G401.6 (cell line): ENCODE measurements around the gene PHEX.
A peak's percentile ranks its signal among the peaks of the same experiment; 100 is the strongest.

Source experiments
- FAIRE-seq: peaks from 2 replicates; lab custom pipeline; 2012; peaks lifted over from hg19 to GRCh38; lab: Jason Lieb, UNC

The PHEX gene

DNA sequence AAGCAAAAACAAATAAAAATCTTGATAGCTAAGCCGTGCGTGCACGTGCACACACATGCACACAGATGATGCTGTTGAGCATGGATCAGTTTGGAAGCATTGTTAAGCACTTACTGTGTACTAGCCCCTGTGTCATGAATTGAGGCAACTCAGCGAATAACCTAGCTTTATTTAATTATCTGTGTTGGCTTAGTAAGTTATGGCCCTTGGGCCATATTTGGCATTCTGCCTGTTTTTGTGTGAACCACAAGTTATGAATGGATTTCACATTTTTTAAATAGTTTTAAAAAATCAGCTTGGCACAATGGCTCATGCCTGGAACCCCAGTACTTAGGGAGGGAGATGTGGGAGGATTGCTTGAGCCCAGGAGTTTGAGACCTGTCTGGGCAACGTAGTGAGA is 126.9 kb downstream of the PHEX start:
- FAIRE-seq, result no peak

- FAIRE-seq, result no peak
These were observed 131.2 kb downstream of the PHEX start for GRCh38 chrX:22163326-22163725.

GRCh38 chrX:22164770-22165388 is 132.8 kb downstream of the PHEX start:
- no peak for FAIRE-seq

DNA sequence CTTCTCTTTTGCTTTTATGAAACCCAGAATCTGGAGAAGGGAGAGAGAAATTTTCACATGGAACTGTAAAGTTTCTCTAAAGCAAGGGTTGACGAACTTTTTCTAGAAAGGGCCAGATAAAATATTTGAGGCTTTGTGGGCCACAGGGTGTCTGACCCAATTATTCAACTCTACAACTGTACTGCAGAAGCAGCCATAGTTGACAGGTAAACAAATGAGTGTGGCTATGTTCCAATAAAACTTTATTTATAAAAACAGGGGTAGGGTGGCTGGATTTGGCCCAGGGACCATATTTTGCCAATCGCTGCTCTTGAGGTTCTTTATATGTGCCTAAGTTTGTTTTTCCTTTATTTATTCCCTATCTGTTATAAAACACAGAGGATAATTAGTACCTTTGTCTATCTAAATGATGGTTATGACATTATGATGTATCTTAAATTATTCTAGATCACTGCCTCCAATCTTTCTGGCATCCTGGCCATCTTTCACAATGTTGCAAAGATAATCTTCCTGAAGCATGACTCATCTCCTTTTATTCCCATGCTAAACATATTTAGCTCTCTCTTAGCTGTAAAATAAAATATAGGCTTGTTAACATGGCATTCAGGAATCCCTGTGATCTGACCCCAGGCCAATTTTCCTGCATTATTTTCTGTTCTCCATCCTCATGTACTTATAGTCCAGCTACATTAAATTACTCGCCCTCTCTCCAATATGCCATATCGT is 133.8 kb downstream of the PHEX start:
- no peak for FAIRE-seq

GRCh38 chrX:22171287-22172060 is 139.3 kb downstream of the PHEX start:
- FAIRE-seq, result no peak

DNA sequence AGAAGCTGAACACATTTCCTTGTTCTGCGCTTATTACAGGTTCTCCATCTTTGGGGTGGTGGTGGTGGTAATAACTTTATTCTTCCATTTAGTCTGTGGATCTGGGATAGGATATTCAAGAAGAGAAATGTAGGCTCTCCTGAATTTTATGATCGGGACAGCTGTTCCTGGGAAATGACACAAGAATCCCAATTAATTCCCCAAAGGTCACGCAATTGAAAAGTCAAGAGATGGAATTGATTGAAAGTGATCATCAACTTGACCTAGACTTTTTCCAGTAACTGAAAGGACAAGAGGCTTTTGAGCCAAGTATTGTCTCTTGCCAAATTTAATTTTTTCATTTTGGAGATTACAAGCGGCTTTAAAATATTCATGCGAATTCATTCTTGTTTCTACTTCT is 141.8 kb downstream of the PHEX start:
- FAIRE-seq, result no peak

DNA sequence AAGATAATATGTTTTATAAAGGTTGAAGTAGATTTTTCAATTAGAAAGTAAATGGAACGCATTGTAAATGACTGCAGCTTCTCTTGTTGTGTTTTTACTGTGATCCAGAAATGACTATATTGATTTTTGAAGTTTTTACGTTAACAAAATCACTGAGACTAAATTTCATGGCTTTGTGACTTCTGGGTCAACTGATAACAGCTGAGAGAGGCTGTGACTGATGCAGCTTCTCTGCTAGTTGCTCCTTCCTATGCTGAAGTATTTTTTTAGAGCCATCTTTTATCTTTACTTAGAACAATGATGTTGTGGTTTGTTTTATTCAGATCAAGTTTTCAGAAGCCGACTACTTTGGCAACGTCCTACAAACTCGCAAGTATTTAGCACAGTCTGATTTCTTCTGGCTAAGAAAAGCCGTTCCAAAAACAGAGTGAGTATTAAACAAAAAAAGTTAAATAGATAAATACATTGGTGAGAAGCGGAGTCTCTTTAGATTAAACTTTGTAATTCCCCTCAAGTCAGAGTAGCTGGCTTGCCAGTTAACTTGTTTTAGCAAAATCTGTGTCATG is 145.9 kb downstream of the PHEX start:
- no peak for FAIRE-seq

GRCh38 chrX:22184096-22184495 is 152.0 kb downstream of the PHEX start:
- no peak for FAIRE-seq

DNA sequence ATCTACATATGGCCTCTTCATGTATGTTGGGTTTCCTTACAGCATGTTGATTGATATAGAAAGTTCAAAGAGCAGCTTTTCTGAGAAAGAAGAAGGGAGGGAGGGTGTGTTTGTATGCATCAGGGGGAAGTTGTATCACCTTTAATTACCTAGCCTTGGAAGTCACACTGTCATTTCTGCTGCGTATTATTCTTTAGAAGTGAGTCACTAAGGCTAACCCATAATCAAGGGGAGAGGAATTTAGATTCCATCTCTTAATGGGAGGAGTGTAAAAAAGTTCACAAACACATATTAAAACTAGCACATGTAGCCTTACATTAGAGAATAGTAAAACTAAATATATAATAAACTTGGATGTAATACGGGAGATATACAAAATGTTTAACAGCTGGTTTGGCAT is 154.0 kb downstream of the PHEX start:
- no peak for FAIRE-seq

DNA sequence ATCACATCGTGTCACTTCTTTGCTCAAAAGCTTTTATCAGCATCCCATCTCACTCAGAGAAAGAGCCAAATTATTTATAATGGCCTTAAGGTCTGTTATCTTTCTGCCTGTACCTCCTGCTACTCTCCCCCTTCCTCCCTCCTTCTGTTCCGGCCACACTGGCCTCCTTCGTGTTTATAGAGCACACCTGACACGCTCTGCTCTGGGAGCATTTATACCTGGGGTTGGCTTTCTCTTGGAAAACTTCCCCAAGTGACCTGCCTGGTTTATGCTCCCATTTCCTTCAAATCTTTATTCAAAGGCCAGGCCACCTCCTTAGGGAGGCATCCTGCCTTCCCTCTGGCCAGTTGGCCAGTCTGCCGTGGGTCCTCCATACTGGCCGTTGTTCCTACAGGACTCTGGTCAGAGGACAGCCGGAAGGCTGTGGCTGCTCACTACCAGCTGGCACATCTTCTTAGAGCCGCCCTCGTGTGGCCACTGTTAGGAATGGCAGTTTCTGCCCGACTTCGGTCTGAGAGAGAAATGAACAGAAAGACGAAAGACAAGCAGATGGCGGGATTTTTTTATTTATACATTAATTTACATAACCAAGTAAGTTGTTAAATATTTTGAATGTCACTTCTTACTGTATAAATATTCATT is 160.4 kb downstream of the PHEX start:
- peak; percentile 96 for FAIRE-seq

- no peak for FAIRE-seq
These were observed 161.9 kb downstream of the PHEX start for GRCh38 chrX:22193851-22194659.

DNA sequence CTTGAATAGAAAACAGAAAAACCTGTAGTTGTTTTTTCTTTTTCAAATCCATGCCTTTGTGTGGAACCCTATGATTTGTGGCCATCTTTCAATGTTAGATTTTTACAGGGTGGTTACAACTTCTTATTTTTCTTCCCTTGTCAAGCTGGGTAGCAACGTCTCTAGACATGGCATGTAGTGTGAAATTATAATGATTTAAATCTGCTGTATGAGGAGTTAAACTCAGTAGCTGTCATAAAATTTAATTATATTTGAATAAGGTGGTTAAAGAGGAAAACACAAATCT is 162.5 kb downstream of the PHEX start:
- FAIRE-seq, result no peak

GRCh38 chrX:22196149-22196548 is 164.0 kb downstream of the PHEX start:
- no peak for FAIRE-seq

- FAIRE-seq, result no peak
These were observed 170.1 kb downstream of the PHEX start for GRCh38 chrX:22202251-22202650.

DNA sequence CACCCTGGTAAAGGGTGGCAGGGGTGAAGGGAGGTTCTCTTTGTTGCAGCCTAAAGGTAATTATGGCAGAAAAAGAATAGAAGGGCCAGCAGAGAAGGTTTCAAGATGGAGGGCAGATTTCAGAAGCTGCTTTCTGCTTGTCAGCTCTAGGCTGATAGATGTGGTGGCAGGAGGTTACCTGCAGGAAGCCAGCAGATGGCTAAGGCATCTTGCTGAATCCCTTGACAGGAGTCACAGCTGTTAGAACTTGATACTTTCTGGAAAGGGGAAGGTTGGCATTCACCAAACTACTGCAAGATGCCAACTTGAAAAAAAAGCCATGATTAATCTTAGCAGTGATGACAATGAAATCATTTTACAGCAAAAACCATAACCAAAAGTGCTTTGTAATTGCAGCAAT is 171.1 kb downstream of the PHEX start:
- FAIRE-seq, result no peak

- no peak for FAIRE-seq
These were observed 174.7 kb downstream of the PHEX start for GRCh38 chrX:22206781-22207180.

GRCh38 chrX:22220941-22221340 is 188.8 kb downstream of the PHEX start:
- no peak for FAIRE-seq

- no peak for FAIRE-seq
These were observed 202.3 kb downstream of the PHEX start for GRCh38 chrX:22234380-22234779.

- FAIRE-seq, result no peak
These were observed 205.4 kb downstream of the PHEX start for GRCh38 chrX:22237479-22237878.

DNA sequence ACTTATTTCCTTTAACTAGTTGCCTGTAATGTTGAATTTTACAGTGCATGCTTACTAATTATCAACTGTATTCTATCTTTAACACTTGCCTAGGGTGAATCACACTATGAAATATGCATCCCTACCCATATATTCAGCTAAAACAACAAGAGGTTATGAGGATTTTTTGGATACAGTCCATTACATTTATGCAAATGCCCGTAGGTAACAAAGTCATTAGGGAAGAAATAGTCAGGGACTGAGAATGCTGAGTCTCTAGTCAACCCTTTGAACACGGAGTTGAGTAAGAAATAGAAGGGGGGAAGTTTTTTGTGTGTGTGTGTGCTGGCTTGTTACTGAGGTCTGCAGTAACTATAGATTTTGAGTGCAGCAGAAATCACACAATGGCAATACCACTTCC is 214.5 kb downstream of the PHEX start:
- no peak for FAIRE-seq

GRCh38 chrX:22247169-22247568 is 215.0 kb downstream of the PHEX start:
- no peak for FAIRE-seq

DNA sequence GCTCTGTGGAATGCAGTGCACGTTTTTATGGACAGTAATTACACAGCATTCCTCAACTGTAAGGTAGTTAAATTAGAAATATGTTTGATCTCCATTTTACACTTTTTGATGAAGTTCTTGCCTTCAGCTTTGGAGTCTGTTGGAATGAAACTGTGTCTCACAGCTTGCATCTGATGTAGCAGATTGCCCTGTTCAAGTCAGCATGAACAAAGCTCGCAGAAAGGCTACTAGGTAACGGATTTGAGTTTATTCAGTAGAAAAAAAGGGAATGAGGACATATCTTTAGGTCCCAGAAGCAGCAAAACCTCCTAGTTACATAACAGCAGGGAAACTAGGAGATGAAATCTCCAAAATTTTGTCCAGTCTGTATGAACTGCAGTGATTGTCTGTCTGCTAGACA is 216.3 kb downstream of the PHEX start:
- no peak for FAIRE-seq
